GM19468 (cell line): ENCODE results near the gene ANKRD22.
"Not testable (repeated sequence)": the region's sequence is repeated elsewhere in the genome, so short reads cannot be mapped to it uniquely, and the experiment has no call there.

Source experiments
- ATAC-seq: cut with Tn5 transposase; IDR thresholded peaks from one replicate; pipeline ENCODE4 v1.9.1; 2021; ENCODE audit warnings: mild to moderate bottlenecking, moderate library complexity, moderate number of reproducible peaks; ENCODE audit not compliant: unreplicated experiment; ENCODE audit errors: extremely low read depth

The ANKRD22 gene

DNA sequence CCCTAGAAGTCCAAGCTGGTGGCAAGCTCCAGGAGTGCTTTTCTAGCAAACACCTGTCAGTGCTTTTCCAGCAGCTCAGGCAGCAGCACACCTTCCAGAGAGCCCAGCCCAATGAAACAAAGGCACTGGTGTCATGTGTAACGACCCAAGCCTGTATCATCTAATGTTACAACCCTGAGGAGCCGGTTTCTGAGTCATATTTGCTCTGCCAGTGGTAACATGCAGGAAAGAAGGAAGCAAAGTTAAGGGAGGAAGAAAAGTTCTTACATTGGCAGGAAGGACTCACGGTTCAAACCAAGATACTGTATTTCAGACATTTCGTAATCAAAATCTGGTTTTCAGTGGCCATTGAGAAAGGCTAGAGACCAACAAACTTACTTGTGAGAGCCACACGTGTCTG, at the start of gene ANKRD22:
Gene ANKRD22, minus strand, starts transcription at position 139 of the 400 bp plus-strand sequence. CDS start 237 bp downstream, outside the sequence.
- no peak for ATAC-seq

DNA sequence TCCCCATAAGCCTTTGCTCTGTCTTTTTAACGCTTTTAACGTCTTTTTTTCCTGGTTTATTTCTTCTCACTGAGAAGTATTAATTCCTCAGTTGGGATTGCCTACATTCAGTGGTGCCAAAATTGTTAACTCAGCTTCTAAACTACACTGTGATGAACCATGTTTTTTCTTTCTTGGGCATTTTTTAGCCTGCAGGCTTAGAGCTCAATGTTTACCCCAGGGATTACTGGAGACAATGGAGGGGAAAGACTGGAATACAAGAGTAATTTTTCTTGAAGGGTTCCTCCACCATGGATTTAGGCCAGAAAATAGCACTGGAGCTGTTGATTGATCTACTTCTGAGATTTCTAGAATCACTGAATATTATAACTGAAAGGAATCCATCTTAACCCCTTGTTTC, 48.2 kb upstream of the ANKRD22 start:
- no peak for ATAC-seq

DNA sequence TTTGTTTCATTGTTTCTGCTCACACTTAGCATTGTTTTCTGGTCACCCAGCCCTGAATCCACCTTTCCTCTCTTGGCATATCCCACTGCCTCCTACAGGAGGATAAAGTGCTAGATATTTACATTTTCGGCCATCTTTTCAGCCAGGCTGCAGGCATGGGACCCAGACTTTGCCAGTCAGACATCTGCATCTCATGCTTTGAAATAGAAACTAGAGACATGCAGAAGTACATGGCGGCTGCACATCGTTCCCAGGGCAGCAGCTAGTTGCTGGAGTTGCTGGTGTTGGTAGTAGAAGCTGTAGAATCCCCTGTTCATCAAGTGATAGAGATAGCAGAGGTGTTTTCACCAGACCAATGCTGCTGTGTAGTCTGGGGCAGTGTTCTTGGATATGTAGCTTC, 47.1 kb upstream of the ANKRD22 start:
- no peak for ATAC-seq

DNA sequence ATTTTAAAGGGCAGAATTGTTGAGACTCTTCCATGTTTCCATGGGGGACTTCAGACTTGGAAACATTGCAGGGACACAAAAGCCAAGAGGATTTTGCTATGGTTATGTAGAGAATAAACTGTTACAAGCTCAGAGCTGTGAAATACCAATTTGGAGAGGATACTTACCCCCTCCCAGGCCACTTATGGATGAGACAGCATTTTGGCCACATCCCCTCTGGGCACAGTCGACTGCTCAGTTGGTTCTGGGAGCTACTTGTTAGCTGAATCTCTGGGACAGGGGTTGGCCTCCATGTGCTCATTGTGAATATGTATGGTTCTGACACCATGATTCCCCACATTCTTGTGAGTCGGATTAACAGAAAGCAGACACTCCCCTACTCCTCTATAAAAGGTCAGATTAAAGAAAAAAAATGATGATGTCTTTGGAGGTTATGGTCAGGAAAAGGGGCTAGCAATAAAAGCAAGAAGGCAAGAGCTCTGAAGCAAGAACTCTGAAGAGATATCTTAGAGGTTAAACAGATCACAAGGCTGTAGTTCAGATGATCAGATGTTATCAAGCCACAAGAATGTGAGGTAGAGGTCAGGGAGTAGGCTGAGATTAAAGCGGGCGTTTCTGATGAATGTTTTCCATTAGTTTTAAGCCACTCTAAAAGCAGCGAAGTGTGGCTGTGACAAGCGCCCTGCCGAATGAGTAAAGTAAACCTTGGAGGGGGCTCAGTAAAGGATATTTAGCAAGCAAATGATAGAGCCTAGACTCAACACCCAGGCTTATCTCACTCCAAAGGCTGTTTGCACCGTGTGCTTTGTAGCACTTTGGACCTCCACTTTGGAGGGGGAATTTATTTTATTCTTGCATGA, 45.6 kb upstream of the ANKRD22 start:
- ATAC-seq = no peak

DNA sequence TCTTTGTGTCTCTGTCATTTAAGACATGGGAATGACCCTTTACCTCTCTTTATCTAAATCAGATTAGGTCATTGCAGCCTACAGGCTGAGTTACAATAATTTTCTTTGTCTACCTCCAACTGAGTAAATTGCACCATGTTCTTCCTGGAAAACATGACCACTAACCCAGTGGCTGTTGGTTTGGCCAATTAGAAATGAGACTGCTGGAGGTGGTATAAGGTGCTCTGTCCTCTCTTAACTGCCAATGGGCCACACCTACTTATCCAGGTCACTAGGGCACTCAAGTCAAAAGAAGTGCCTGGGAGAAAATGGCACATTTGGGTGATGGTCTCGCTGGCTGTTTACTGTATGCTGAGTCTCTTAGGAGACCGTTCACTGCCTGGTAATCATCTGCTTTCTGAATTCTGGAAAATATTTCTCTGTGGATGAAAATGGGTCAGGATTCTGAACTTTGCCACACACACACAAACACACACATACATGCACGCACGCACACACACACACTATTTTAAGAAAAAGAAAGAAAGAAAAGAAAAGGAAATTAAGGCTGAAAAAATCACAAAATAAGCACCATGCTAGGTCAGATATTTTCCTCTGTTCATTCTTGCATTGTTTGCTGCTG, 44.8 kb upstream of the ANKRD22 start:
- no peak for ATAC-seq

DNA sequence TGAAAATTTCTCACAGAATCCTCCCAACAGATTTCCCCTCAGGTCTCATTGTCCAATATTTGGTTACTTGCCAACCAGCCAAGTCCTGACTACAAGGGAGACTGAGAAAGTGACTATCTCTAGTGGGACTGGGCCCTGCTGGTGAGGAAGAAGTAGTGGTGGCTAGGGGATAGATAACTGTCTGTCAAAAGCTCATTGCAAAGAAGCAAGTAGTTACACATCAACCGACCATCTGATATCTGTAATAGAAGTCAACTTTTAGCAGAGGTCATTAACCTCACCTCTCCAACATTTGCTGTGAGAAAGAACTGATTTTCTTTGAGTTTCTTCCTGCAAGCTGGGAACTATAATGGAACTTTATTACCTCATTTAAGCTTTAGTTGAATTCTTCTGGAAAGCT, 43.6 kb upstream of the ANKRD22 start:
- no peak for ATAC-seq

DNA sequence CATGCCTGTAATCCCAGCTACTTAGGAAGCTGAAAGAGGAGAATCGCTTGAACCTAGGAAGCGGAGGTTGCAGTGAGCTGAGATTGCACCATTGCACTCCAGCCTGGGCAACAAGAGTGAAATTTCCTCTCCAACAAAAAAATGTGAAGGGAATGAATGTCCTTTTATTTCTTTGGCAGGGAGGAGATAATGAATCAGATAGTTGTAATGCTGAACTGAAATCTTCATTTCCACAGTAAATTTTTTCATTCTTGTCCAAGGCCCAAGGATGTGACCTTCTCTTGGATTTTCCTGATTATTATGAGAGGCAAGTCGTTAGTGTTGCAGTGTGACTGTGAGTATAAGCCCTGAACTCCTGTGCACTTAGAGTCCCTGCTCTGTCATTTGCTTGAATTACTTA, 42.0 kb upstream of the ANKRD22 start:
- no peak for ATAC-seq

DNA sequence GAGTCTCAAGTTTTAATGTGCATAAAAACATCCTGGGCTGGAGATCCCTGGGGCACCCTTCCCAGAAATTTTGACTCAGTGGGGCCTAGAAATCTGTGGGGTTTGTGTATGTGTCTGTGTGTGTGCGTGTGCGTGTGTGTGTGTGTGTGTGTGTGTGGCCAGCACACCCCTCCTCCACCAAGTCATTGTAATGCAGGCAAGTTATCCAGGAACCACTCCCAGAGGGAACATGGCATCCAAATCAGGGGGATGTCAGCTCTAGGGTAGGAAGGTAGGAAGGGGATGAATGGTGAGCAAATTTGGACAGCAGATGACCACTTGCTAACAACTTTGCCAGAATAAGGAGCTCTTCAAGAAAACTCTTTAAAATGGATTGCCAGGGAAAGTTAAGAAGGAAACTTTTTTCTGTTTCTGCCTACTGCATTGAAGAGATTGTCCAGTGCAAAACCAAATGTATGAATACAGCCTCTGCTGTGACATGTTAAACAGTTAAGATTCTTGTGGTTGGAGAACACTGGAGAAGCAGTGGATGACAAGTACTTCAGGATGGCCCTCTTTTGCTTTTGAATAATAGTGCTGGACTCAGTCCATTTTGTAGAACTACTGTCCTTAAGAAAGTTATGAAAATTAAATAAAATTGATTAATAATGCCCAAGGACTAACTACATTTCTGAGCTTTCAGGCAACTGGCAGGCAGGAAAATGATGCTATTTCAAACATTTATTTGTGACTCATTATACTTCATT, 40.8 kb upstream of the ANKRD22 start:
- no peak for ATAC-seq

DNA sequence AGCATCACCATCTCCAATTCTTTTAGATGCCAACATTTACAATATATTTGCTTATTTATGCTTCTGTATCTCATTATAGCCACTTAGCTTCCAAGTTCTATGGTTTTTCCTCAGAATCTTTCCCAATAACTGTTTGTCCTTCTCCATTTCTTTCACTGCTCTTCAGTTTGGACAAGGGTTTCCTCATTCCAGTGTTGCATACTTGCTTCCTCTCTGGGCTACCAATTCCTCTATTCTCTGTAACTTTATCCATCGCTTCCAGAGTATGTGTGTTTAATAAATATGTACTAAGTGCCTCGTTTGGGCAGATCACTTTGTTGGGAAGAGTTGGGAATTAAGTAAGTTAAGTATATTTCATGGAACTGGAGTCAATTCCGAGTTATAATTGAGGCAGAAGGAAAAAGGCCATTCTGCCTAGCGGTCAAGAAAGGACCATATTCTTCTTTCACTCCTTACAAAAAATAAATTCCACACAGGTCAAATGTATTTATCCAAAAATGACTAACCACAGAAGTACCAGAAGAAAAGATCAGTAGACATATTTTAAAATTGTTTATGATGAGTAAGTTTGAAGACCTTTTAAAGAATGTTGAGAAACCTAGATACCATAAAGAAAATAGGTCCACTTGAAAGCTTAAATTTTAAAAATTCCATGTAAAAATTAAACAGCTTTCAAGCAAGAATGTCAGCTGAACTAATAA, 39.2 kb upstream of the ANKRD22 start:
- ATAC-seq = no peak

DNA sequence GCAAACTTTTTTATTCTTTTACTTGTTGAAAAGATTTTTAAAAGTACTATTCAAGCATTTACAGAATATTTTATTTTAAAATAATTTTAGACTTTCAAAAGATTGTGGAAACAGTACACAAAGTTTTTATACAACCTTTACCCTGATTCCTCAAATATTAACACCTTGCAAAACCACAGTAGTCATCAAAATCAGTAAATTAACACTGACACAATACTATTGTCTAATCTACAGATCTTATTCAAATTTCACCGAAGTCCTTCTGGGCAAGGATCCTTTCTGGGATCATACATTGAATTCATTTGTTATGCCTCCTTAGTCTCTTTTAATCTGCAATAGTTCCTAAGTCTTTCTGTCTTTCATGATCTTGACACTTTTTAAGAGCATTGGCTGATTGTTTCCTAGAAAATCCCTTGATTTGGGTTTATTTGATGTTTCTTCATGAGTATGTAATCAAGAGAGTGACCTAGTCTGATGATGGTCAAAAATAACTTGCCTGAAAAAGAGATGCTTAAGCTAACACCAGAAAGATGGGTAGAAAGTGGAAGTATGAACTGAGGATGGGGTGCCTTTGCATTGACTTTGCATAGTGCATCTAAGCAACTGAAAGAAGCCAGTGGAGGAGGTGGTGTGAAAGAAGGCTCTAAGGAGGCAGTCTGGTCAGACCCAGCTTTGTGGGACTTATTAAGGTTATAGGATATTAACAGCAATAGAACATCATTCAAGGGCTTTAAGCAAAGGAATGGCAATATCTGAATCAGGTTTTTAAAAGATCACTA, 38.1 kb upstream of the ANKRD22 start:
- ATAC-seq = peak; percentile 22

DNA sequence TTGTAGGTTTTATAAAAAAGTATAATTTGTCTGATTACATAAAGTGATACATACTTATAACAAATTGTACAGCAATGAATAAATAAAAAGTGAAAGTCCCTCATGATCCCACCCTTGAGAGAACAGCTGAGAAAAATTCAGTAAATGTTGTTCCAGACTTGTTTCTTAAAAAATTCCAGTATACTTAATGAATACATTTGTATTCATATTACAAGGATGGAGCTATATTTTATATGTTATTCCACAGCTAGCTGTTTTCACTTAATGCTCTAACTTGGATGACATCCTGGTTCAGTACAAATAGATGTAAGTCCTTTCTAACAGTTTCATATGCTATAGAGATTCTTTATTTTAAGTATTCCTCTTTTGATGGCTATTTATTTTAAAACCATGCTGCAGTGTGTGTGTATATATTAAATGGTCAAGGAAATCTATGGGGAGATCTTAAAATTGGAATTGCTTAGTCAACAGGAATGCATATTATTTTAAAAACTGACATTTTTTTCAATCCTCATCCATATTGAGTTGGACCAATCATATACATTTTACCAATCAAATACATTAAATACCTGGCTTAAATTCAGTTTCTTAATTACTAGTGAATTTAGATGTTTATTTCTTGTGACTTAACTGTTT, 37.3 kb upstream of the ANKRD22 start:
- ATAC-seq = no peak

DNA sequence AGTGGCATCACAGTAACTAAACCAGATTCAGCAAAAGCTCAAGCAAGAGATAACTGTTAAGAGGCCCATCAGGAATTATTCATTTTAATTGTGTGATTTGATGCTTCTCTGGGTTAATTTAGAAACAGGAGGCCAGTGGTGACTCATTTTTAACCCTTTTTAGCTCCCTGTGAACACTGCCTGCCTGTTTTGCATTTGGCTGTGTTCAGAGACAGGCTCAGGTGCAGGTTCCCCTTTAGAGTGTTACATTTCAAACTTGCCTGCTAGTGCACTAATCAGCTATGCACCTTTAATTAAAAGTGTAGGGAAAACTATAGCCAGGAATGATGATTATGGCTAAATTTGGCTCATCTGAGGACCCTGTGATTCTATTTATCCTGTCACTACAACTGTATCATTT, 34.9 kb upstream of the ANKRD22 start:
- ATAC-seq = peak; percentile 33

DNA sequence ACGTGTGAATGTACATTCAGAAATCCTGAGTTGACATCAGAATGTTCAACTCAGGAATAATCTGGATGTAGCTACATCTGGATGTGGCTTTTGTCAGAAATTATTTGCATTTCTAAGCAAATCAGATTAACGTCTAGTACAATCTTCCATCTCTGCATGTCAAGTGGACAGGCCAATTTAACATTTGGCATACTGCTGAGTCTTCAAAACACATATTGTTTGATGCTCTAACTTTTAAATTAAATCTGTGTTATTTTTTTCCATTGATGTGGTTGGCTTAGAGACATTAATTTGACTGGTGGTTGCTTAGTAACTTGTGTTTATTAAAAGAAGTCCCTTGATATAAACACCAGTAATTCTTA, 31.8 kb upstream of the ANKRD22 start:
- no peak for ATAC-seq

DNA sequence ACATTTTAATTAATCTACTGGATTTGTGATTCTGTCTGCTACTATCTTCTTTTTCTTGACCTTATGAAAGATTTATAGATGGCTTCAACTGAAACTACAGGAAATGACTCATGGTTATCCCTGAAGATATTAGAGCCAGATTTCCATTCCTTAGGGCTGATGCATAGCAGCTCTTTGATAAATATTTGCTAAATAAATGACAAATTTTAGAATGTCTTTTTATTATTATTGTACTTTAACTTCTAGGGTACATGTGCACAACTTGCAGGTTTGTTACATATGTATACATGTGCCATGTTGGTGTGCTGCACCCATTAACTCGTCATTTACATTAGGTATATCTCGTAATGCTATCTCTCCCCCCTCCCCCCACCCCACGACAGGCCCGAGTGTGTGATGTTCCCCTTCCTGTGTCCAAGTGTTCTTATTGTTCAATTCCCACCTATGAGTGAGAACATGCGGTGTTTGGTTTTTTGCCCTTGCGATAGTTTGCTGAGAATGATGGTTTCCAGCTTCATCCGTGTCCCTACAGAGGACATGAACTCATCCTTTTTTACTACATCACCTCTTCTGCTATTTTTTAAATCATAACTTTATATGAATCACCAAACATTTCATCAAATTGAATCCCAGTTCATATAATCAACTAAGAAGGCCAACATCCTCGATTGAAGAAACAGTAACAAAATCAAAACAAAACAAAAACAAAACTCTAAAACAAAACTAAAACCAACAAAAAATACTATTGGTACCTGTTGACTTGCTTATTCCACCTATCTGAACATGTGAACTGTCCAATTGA, 31.2 kb upstream of the ANKRD22 start:
- not testable (repeated sequence) for ATAC-seq

DNA sequence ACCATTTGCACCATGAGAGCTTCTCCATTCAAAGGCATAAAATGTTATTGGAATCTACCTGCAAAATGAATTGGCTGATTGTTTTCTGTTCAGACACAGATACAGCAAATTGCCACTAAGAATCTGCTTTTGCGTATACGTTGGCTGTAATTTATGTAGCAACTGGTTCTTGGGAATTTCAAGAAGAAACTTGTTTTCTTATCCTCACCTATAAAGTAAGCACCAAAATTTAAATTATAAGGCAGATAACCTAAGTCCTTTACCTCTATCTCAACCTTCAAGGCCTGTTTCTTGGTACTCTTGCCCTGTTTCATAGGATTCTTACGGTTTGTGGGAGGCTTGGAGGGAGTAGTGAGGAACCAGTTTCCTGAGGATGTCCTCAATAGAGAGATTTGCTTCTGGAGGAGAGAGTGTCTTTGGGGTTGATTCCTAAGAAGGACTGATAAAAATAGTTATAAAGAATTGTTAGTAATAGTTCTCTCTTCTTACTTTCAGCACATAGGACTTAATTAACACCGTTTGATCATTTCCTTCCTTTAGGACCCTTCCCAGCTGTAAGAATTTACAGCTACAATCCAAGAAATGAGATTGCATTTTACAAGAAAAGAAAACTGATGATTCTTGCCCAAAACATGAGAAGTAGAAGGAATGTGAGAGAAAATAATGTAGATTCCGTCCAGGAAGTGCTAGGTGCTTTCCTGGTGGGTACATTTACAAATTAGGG, 30.4 kb upstream of the ANKRD22 start:
- ATAC-seq = no peak

DNA sequence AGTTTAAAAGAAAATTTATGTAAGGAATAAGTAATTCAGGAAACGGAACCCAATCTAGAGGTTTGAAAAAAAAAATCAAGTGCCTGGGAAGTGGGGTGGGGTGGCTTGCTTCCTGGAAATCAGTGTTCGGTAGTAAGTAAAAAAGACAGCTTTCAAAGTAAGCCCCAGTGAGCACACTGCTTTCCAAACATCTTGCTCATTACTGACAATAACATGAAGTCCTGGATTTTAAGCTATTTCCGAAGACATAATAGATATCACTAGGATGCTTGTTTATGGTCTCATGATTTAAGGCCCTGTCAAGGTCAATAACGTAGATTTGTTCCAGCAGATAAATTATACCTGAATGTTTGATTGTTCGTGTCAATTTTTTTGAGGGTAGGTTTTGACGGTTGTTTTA, 29.7 kb upstream of the ANKRD22 start:
- ATAC-seq = no peak

DNA sequence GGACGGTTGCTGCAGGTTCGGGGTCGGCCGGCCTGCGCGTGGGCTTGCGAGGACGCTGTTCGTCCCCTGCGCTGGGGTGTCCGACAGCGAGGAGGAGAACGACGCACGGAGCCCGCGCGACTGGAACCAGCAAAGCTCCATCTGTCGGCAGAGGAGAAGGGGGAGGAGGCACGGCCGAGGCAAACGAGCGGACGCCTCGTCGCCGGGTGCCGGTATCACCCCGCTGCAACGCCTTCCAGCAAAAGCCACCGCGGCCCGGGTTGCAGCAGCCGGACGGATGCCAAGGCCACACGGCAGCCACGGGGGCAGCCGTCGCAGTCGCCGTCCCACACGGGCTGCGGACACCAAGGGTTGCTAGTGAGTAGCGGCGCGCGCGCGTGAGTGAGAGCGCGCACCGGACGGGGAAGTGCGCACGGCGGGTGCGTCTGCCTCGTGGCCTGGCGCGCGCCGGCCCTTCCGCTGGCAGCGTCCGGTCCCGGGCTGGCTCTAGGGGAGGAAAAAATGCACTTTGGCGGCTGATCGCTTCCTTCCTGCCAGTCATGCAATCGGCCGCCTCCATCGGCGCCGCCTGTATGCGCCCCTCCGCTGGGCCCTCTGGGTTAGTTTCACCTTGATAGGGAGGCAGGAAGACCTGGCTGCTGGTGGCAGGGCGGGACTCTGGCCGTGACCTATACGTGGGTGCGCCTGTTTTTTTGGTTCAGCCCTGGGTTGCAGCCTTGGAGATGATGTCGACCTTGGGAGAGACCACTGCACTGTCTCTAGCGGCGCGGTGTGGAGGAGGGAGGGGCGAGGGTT, 28.8 kb upstream of the ANKRD22 start:
- peak; percentile 53 for ATAC-seq
